IMR-90 (cell line): ENCODE measurements around the gene MAN1C1. TPM values are rescaled to one million over a fixed set of nuclear protein-coding genes. Genes with fewer than 3 reads are reported as not detected.

ENCODE experiments used
- ATAC-seq: fragments of 200-7000 bp; cut with Tn5 transposase; 2 replicates; pipeline ENCODE4 v1.9.1; 2020; ENCODE audit warnings: low read depth, mild to moderate bottlenecking, moderate library complexity
- BruUV-seq: library from RNA; stranded (reverse); fragments of 400-500 nt; replicated peaks from 2 replicates; lab custom pipeline; 2021; lab: Mats Ljungman, UMichigan
- CTCF ChIA-PET: fragments of 300-600 bp; formaldehyde crosslinking; extraction: SDS; loops from one replicate; lab custom pipeline; 2021; ENCODE audit warnings: antibody characterized with exemption; lab: Yijun Ruan, JAX
- POLR2A ChIA-PET: fragments of 300-600 bp; sonication (Branson Sonifier 250); formaldehyde crosslinking; loops from one replicate; lab custom pipeline; 2022; ENCODE audit warnings: antibody characterized with exemption; ENCODE audit not compliant: unreplicated experiment; lab: Charles Lee
- DNase-seq: peaks from one replicate; pipeline ENCODE4 v3.0.0; 2013
- H2AFZ ChIP-seq: replicated peaks from 2 replicates; pipeline ENCODE3; 2013; ENCODE audit warnings: low read length, mild to moderate bottlenecking; ENCODE audit not compliant: poor library complexity
- H2AK5ac ChIP-seq: 2 replicates; pipeline ENCODE4 v1.6.1; 2013; ENCODE audit warnings: low read depth, low read length, inconsistent platforms
- H2AK9ac ChIP-seq: replicated peaks from 2 replicates; pipeline ENCODE3; 2013; ENCODE audit warnings: mild to moderate bottlenecking, low read depth, low read length, moderate library complexity; ENCODE audit not compliant: poor library complexity
- H2BK120ac ChIP-seq: 2 replicates; pipeline ENCODE4 v1.6.1; 2013; ENCODE audit warnings: low read depth, low read length, inconsistent platforms
- H2BK15ac ChIP-seq: 3 replicates; pipeline ENCODE4 v1.6.1; 2013; ENCODE audit warnings: low read depth, low read length, inconsistent platforms
- H2BK20ac ChIP-seq: 2 replicates; pipeline ENCODE4 v1.6.1; 2013; ENCODE audit warnings: low read depth, mild to moderate bottlenecking, inconsistent platforms, low read length, moderate library complexity
- H2BK5ac ChIP-seq: 2 replicates; pipeline ENCODE4 v1.6.1; 2013; ENCODE audit warnings: mild to moderate bottlenecking, low read depth, low read length, inconsistent platforms; ENCODE audit not compliant: poor library complexity, severe bottlenecking
- H3K14ac ChIP-seq: replicated peaks from 2 replicates; pipeline ENCODE4 v1.6.1; 2013; ENCODE audit warnings: low read depth, low read length, inconsistent platforms
- H3K18ac ChIP-seq: 2 replicates; pipeline ENCODE4 v1.6.1; 2013; ENCODE audit warnings: low read depth, low read length, control low read depth
- H3K23ac ChIP-seq: 2 replicates; pipeline ENCODE4 v1.6.1; 2013; ENCODE audit warnings: low read depth, low read length, inconsistent platforms
- H3K27ac ChIP-seq: 2 replicates; pipeline ENCODE4 v1.5.1; 2013; ENCODE audit warnings: mild to moderate bottlenecking, control low read depth, low read length; ENCODE audit not compliant: insufficient read depth
- H3K27me3 ChIP-seq: 2 replicates; pipeline ENCODE4 v1.6.1; 2013; ENCODE audit warnings: low read length; ENCODE audit not compliant: control insufficient read depth, insufficient read depth
- H3K36me3 ChIP-seq: 2 replicates; pipeline ENCODE4 v1.6.1; 2013; ENCODE audit warnings: low read length, mixed read lengths; ENCODE audit not compliant: control insufficient read depth, insufficient read depth
- H3K4ac ChIP-seq: 2 replicates; pipeline ENCODE4 v1.6.1; 2013; ENCODE audit warnings: low read depth, low read length, inconsistent platforms
- H3K4me1 ChIP-seq: 2 replicates; pipeline ENCODE4 v1.6.1; 2013; ENCODE audit warnings: low read length, mixed read lengths; ENCODE audit not compliant: control insufficient read depth, insufficient read depth
- H3K4me2 ChIP-seq: 2 replicates; pipeline ENCODE4 v1.6.1; 2013; ENCODE audit warnings: low read depth, mild to moderate bottlenecking, control low read depth, low read length, moderate library complexity
- H3K4me3 ChIP-seq: 2 replicates; pipeline ENCODE4 v1.5.1; 2013; ENCODE audit warnings: low read depth, mild to moderate bottlenecking, control low read depth, low read length, moderate library complexity; ENCODE audit not compliant: insufficient read depth
- H3K56ac ChIP-seq: 2 replicates; pipeline ENCODE4 v1.6.1; 2013; ENCODE audit warnings: low read length, inconsistent platforms; ENCODE audit not compliant: insufficient read depth; ENCODE audit errors: extremely low read depth
- H3K79me1 ChIP-seq, 2 experiments: 2 replicates each; pipeline ENCODE4 v1.6.1; 2013; ENCODE audit warnings: low read length in 2 of 2, inconsistent platforms in 1 of 2, low read depth in 1 of 2
- H3K9ac ChIP-seq: 2 replicates; pipeline ENCODE4 v1.6.1; 2013; ENCODE audit warnings: low read depth, low read length, control low read depth
- H3K9me1 ChIP-seq: 2 replicates; pipeline ENCODE4 v1.6.1; 2013; ENCODE audit warnings: low read length, inconsistent platforms; ENCODE audit not compliant: insufficient read depth
- H3K9me3 ChIP-seq: 2 replicates; pipeline ENCODE4 v1.6.1; 2013; ENCODE audit warnings: low read length; ENCODE audit not compliant: control insufficient read depth, insufficient read depth
- H4K20me1 ChIP-seq: 2 replicates; pipeline ENCODE4 v1.6.1; 2013; ENCODE audit warnings: low read length, inconsistent platforms; ENCODE audit not compliant: insufficient read depth
- H4K5ac ChIP-seq: 2 replicates; pipeline ENCODE4 v1.6.1; 2013; ENCODE audit warnings: mild to moderate bottlenecking, low read depth, low read length, control low read depth
- H4K8ac ChIP-seq, 2 experiments: 2 replicates each; pipeline ENCODE4 v1.6.1; 2013; ENCODE audit warnings: low read depth in 2 of 2, low read length in 2 of 2, control low read depth in 1 of 2, inconsistent platforms in 1 of 2
- H4K91ac ChIP-seq: 2 replicates; pipeline ENCODE4 v1.6.1; 2013; ENCODE audit warnings: low read depth, low read length, inconsistent platforms; ENCODE audit not compliant: insufficient read depth
- BHLHE40 ChIP-seq: fragments of 150-350 bp; IDR thresholded peaks from 2 replicates; pipeline ENCODE4 v1.6.1; 2016; ENCODE audit warnings: mild to moderate bottlenecking, low read depth, low read length
- CEBPB ChIP-seq: IDR thresholded peaks from 2 replicates; pipeline ENCODE4 v1.6.1; 2012; ENCODE audit warnings: low read depth, low read length, improper control_type of control experiment
- SMC3 ChIP-seq: fragments of 150-350 bp; IDR thresholded peaks from 2 replicates; pipeline ENCODE4 v1.6.1; 2016; ENCODE audit warnings: low read depth, mild to moderate bottlenecking, antibody characterized with exemption, low read length, moderate library complexity
- WGBS, 2 experiments: methylation state at CpG; one replicate each; pipeline versions ENCODE4 v1.1.5 to v1.1.7; 2013; ENCODE audit warnings: missing lambda C conversion rate in 2 of 2; ENCODE audit not compliant: insufficient read length in 1 of 2; ENCODE audit errors: extremely low coverage in 2 of 2; 5-methylcytosine and 5-hydroxymethylcytosine counted together
- dilution Hi-C: fragments of 300-500 bp; cut with HindIII; formaldehyde crosslinking; loops from one replicate; pipeline ENCODE4 v1.14.3; 2018; ENCODE audit warnings: low sequenced_read_pairs; ENCODE audit not compliant: unreplicated experiment
- in situ Hi-C: fragments of 300-500 bp; cut with MboI; formaldehyde crosslinking; loops from 3 replicates; pipeline ENCODE4 v1.14.3; 2019; ENCODE audit warnings: low sequenced_read_pairs, inconsistent platforms, mixed read lengths
- intact Hi-C: fragments of 100-400 bp; cut with micrococcal nuclease; formaldehyde crosslinking; loops from 2 replicates; pipeline ENCODE4 v1.10.0; 2022
- polyA plus RNA-seq, 3 experiments: library from polyadenylated mRNA; depleted of rRNA; stranded (reverse); fragments of >200 nt; gene quantifications; 2 replicates each; pipeline ENCODE4 v1.2.3, GENCODE V29; 2012; ENCODE audit warnings: low replicate concordance in 1 of 3
- total RNA-seq: library from RNA; depleted of rRNA; stranded (reverse); fragments of >200 nt; gene quantifications from 2 replicates; pipeline ENCODE4 v1.2.3, GENCODE V29; 2012
- TF ChIP-seq, protein P1 (sequence below): fragments of 150-350 bp; IDR thresholded peaks from 2 replicates; pipeline ENCODE4 v1.6.1; 2017; ENCODE audit warnings: mild to moderate bottlenecking, antibody characterized with exemption, low read length, low read depth

The MAN1C1 gene
- total and polyA plus RNA-seq, 2 of the 4 experiments (the other 2 are of a cell fraction): 3.2 to 11.3 TPM

DNA sequence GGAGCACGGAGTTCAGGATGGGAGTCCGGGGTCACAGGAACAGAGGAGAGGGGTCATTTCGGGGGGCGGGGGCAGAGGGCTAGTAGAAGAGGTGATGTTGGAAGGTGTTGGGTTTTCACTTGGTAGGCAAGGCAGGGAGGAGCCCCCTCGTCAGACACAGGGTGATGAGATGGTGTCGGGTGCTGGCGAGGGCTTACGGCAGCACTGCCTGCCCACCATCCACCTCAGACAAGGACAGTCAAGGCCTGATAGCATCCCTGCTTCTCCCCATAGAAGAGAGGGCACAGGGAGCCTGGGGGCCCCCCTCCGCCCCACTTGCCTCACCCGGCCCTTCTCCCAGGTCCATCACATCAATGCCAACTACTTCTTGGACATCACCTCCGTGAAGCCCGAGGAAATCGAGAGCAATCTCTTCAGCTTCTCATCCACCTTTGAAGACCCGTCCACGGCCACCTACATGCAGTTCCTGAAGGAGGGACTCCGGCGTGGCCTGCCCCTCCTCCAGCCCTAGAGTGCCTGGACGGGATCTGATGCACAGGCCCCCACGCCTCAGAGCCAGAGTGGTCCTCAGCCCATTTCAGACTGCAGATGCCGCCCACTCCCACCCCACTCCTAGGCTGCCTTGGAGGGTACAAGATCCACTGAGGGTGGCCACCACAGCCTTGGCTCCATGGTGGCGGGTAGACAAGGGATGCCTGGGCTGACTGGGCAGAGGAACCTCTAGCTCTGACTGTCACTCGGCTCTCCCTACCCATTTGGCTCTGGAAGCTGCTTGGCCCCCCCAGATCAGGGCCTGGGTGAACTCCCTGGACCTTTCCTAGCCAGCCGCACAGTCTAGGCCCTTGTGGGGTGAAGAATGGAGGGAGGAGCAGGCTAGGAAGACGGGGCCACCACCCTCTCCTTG is 198.9 kb downstream of the MAN1C1 start (continued):
- no peak for TF ChIP-seq SMC3

DNA sequence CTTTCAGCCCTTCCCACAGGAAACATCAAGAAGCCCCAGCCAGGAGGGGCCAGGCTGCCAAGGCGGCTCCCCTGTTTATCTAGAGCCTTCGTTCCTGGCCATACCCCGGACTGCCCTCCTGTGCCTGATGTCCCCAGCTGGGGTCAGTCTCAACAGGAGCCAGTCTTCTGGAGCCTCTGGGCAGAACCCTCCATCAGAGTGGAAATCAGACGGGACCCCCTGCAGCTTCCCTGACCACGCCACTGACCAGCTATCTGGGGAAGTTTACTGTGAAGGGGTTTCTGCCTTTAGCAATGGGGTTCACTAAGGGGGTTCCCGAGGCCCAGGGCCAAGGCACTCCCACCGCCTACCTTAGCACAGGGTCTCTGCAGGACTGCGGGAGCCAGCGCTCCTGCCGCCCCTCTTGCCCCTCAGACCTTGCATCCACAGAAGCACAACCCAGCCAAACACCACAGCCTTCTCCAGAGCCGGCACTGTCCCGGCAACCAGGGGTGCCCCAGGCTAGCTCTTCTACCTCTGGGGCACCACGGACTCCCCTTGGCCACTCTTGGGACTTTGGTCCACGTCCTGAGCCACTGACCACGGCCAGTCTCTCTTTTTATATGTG is 199.6 kb downstream of the MAN1C1 start:
- no peak overlapping the region for H2BK20ac ChIP-seq
- H2BK120ac ChIP-seq: no peak overlapping the region
- H3K56ac ChIP-seq: no peak overlapping the region
- H3K36me3 ChIP-seq: peaks cover 35% of the 10 kb centered on the region
- no peak overlapping the region for H3K9ac ChIP-seq
- in situ Hi-C loops: loop anchor here (25.0 kb wide), 2 partner anchors 404 to 579 kb away; partner anchors contain the start of genes RHCE, RSRP1 and SYF2
- no peak overlapping the region for H3K4me3 ChIP-seq
- no peaks in the 10 kb centered on the region for H3K27me3 ChIP-seq
- ATAC-seq: no peak
- TF ChIP-seq, protein P1, sequence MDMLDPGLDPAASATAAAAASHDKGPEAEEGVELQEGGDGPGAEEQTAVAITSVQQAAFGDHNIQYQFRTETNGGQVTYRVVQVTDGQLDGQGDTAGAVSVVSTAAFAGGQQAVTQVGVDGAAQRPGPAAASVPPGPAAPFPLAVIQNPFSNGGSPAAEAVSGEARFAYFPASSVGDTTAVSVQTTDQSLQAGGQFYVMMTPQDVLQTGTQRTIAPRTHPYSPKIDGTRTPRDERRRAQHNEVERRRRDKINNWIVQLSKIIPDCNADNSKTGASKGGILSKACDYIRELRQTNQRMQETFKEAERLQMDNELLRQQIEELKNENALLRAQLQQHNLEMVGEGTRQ: no peak
- TF ChIP-seq BHLHE40 (no peak), CEBPB (no peak), SMC3 (no peak)
- BruUV-seq: no TSS peak
- H3K9me3 ChIP-seq: no peaks in the 10 kb centered on the region
- POLR2A ChIA-PET: no interaction called here
- H2BK5ac ChIP-seq: no peak overlapping the region
- H2AFZ ChIP-seq: no peak overlapping the region
- peaks cover 11% of the 10 kb centered on the region for H3K9me1 ChIP-seq
- no peak overlapping the region for H2BK15ac ChIP-seq
- CTCF ChIA-PET: no interaction called here
- H3K23ac ChIP-seq: no peak overlapping the region
- H4K20me1 ChIP-seq: peaks cover 7% of the 10 kb centered on the region
- no peak for DNase-seq
- 91% methylated on average over 6 of the region's 15 CpGs; no CpG with 5 or more reads in 1 of the 2 experiments for WGBS, 2 experiments
- intact Hi-C loops: loop anchor here (10.0 kb wide), 1 partner anchor 571 kb away; the partner anchor contains the start of gene RSRP1
- H4K91ac ChIP-seq: no peak overlapping the region
- H2AK9ac ChIP-seq: no peak overlapping the region
- H3K4ac ChIP-seq: no peak overlapping the region
- no peak overlapping the region for H3K27ac ChIP-seq
- no peak overlapping the region for H4K5ac ChIP-seq
- peaks cover 7 to 41% of the 10 kb centered on the region in 2 experiments for H3K79me1 ChIP-seq
- H3K4me1 ChIP-seq: peaks cover 10% of the 10 kb centered on the region
- H3K14ac ChIP-seq: no peak overlapping the region
- H2AK5ac ChIP-seq: no peak overlapping the region
- no peak overlapping the region for H4K8ac ChIP-seq
- H3K18ac ChIP-seq: no peak overlapping the region
- no peak overlapping the region for H3K4me2 ChIP-seq
- dilution Hi-C loops: no loop called here
